Measurements from ENCODE around the gene FAM241A.
A peak's percentile ranks its signal among the peaks of the same experiment; 100 is the strongest.
"Not testable (repeated sequence)": the region's sequence is repeated elsewhere in the genome, so short reads cannot be mapped to it uniquely, and the experiment has no call there.

FAM241A gene

DNA sequence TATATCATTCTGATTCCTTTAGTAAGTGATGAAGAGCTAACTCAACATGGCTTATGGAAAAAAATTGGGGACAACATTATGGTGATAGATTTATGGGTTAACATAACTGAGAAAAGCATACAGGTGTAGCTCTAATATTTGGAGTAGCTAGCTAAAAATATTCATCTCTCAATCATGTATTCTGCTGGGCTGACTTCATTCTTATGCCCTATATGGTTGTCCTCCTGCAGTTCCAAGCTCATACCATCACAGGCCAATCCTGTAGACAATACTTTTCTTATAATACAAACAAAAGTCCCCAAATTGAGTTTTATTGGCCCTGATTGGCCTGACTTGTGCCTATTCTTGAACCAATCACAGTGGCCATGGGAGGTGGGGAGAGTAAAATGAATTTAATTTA, 6.7 kb upstream of the FAM241A start:
- DNase-seq: no peak

DNA sequence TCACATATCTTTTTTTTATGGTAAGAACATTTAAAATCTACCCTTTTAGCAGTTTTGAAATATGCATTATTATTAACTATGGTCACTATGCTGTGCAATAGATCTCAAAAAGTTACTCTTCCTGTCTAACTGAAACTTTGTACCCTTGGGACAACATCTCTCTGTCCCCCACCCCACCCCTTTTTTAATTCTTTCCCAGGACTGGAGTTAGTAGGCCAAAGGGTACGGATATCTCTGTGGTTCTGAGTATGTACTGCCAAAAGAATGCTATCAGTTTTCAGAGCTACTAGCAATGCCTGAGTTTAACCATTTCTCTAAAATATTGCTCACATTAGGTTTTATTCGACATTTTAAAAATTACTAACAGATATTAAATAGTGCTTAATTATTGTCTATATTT, 4.7 kb upstream of the FAM241A start:
- DNase-seq: no peak

DNA sequence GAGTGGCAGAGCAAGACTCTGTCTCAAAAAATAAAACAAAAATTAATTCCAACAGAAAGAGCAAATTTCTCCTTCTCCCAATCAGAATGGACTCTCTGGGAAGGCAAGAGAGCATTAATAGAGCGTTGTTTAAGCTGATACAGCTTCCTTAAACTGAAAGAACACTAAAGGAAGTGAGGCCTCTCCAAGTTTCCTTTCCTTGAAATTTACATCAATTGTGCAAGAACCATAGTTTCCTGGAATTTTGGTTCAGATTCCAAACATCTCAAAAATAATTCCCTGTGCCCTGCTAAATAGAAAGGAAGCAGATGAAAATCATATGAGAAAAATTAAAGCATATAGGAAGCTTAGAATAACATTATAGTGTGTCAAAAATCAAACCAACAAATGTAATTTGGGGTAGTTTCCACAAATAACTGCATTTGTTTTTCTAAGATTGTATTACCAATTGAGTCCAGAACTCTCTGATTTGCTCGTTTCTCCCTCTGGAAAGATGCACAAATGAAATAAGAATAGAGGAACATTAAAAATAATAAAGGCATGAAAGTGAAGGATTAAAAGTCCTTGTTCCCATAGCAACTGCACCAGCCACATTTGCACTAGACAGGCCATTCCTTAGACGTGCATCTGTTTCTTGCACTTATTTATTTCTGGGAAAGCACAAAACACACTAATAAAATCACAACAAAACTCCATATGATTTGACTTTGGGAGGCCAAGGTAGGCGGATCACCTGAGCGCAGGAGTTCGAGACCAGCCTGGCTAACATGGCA, 3.7 kb upstream of the FAM241A start:
- no peak for DNase-seq

DNA sequence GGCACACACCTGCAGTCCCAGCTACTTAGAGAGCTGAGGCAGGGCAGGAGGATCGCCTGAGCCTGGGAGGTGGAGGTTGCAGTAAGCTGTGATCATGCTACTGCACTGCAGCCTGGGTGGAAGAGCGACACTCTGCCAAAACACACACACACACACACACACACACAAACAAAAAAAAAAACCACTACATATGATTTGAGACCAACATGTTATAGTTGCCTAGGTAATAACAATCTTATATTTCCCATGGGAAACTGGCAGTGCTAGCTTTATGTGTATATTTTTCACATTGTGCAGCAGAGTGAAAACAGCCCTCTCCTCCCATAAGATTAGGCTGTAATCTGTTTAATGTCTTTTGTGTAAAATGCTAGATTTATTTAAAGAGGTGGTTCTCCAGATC, 3.1 kb upstream of the FAM241A start:
- DNase-seq: no peak

DNA sequence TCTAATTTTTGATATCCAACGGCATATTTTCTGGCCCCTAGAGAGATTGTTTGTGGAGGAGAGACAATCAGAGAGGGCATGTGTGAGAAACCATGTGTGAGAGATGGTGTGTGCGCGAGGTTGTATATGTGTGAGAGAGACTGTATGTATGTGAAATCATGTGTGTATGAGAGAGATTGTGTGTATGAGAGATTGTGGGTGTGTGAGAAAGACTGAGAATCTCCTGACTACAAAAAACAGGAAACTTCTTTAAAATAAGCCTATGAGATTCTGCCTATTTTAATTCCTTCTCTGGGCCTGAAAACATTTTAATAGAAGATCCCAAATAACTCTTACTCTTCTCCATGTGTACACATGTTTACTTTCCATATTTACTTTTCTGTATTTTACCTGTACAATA, 1.5 kb upstream of the FAM241A start:
- no peak for DNase-seq

DNA sequence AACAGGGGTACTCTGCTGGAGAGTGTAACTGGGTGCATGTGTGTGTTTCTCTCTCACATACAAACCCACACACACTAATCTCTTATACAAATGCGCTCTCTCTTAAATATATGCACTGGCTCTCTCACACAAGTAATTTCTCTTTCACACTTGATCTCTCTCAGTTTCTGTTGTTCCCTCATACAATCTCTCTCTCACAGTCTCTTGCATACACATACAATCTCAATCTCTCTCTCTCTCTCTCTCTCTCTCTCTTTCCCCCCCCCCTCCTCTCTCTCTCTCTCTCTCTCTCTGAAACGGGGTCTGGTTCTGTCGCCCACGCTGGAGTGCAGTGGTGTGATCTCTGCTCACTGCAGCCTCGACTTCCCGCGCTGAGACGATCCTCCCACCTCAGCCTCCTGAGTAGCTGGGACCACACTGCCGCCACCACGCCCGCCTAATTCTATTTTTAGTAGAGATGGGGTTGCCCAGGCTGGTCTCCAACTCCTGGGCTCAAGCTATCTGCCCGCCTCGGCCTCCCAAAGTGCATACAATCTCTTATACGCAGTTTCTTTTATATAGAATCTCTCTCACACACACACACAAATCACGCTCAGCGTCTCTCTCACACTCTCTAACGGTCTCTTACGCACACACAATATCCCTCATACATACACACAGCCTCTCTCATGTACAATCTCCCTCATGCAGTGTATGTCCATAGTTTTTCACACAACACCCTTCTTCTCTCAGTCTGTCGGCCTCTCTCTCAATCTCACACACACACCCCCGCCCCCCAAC, 518 bp upstream of the FAM241A start:
- DNase-seq: peak in 2 of 5 donors; percentile 6 to 12

DNA sequence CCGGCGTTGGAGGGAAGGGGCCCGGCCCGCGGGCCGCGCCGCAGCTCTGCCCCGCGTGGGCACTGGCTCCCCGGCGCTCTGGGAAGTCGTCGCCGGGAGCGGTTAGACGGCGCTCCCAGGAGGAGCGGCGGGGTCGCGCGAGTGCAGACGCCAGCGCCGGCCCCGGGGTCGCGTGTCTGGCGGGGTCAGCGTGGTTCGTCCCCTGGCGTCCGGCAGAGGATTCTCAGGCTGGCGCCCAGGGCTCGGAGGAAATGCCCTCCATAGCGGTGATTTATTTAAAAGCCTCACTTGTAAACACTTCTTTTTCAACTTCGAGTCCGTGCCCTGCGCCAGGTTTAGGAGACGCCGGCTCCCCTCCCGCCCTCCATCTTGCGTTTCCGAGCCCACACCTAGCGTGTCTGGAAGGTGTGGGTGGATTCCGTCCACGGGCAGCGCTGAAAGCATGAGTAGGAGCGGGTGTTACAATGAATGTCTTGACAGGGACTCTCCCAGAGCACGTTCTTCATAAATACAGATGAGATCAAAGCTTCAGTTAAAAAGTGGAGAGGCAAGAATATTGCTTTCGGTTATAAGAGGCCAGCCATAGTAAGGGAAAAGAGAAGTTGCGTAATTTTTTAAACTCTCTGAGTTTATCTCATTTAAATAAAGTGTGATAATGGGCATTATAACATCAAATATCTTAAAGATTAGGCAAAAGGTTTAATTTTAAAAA, 692 bp downstream of the FAM241A start:
- peak; percentile 44 to 63 (median 57) for DNase-seq

DNA sequence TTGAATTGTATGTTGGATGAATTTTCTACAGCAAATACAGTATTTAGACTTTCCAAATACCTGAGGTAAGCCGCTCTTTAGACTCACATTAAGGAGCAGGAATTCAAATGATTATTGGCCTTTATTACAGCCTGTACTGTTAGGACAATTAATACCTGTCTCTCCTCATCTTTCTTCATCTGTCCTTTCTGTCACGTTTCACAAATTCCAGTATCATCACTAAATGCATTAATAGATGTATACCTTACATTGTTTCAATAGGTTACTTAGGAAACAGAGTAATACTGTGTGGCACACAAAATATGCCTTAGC, 1.2 kb downstream of the FAM241A start:
- no peak for DNase-seq

DNA sequence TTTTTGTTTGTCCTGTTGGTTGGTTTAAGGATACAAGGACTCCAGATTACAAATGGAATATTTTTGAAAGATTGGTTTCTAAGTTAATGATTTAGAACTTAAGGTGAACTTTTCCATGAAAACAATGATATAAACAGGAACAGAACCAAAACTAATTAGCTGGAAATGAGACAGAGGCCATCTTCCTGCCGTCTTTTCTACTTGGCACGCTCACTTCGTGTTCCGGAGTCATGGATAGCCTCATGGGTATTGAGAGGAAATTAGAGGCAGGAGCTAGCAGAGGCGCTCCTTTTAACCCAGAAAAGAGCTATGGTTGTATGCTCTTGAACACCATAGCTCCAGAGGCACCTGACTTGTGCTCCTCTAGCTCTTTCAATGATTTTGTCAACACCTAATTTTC, 2.4 kb downstream of the FAM241A start:
- no peak for DNase-seq

DNA sequence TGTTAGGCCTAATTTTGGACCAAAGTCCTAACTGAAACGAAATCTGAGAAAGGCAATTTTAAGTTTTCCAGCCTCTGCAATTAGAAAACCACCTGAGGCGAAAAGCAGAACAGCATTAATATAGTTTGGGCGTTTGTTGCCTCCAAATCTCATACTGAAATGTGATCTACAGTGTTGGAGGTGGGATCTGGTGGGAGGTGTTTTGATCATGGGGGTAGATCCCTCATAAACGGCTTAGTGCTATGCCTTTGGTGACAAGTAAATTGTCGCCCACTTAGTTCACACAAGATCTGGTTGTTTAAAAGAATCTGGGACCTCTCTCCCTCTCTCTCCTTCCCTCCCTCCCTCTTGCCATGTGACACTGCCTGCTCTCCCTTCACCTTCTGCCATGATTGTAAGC, 5.7 kb downstream of the FAM241A start:
- no peak for DNase-seq

DNA sequence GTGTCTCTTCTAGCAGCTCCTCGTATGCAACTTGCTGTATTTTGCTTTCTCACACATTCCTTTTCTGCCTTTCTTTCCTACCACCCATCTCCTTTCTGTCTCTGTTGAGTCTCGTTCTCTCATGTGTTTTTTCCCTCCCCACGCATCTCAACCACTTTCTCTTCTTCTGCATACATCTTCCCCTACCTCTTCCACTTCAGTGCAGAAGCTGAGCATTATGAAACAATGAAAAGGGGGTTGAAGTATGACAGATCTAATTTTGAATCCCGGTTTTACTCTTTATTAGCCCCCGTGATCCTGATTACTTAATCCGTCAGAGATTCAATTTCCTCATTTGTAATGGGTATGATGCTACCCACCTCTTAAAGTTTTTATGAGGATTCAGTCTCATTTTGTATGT, 7.3 kb downstream of the FAM241A start:
- no peak for DNase-seq

DNA sequence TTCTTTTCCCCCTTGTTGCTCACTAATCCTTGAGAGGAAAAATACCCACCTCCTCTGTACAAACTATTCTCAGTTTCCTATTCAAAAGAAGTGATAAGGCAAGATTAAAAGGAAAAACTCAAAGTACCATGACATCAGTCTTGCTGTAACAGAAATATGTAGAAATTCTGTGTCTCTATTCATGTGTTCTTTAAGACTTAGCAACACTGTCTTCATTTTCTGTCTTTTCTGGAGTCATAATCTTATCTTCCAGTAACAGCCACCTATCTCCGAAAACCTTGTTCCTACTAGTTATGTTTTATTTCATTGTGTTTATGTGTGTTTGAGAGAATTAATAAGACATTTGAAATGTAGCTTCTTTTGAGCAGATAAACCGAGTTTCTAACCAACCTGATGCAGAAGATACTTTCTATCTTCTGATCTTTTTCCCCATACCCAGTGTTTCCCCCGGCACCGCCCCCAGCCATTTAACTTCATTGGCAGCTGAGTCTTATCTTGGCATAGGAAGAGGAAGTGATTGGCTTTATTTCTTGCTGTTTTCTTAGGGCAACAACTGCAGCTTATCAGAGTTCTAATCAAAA, 8.0 kb downstream of the FAM241A start:
- no peak for DNase-seq

DNA sequence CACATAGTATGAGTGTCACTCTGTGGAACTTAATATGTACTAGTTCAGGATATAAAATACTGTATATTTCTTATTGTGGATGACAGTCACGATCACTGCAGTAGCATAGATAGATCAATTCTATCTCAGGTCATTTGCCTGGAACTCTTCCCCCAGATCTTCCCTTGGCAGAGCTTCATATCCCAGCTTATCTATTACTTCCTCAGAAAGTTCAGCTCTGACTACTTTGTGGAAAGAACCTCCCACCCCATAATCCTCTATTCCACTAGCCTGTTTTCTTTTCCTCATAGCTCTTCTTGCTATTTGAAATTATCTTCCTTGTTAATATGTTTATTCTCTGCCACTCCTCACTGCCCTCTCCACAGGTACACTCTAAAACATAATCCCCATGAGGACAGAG, 10.9 kb downstream of the FAM241A start:
- no peak for DNase-seq

DNA sequence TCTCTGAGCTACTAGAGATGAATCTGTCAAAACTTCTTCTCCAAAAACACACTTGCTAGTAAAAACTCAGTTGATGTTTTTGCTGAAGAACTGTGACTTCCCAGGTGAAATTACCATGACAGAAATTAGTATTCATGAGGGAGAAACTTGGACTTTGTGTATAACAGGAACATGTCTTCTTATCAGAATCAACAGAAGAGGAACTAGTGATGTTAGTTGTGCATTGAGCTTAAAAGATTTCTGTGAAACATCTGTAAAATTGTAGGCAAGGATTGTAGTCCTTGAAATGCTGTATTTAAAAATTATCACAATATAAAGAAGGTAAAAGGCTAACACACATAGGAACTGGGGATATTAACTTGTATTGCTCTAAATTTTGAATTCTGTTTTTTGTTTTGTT, 11.3 kb downstream of the FAM241A start:
- DNase-seq: no peak

DNA sequence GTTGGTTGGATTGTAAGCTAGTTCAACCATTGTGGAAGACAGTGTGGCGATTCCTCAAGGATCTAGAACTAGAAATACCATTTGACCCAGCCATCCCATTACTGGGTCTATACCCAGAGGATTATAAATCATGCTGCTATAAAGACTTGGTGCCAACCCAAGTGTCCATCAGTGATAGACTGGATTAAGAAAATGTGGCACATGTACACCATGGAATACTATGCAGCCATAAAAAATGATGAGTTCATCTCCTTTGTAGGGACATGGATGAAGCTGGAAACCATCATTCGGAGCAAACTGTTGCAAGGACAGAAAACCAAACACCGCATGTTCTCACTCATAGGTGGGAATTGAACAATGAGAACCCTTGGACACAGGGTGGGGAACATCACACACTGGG, 18.5 kb downstream of the FAM241A start:
- not testable (repeated sequence) for DNase-seq

DNA sequence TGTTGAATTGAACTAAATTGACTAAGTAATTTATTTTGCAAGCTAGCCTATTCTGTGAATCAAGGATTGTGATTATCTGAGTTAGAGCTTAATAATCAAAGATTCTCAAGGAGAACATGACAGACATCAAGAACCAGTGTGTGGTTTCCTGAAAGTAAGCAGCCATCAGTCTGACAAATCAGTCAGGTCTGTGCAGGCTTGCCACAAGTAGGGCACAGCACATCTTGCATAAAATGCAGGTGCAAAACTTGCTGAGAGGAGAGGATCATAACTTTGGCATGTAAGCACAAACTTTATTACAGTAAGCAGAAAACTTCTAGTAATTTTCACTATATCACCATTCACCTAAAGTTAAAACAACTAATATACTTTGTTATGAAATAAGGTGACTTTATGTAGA, 22.5 kb downstream of the FAM241A start:
- DNase-seq: peak in 1 of 5 donors; percentile 55

DNA sequence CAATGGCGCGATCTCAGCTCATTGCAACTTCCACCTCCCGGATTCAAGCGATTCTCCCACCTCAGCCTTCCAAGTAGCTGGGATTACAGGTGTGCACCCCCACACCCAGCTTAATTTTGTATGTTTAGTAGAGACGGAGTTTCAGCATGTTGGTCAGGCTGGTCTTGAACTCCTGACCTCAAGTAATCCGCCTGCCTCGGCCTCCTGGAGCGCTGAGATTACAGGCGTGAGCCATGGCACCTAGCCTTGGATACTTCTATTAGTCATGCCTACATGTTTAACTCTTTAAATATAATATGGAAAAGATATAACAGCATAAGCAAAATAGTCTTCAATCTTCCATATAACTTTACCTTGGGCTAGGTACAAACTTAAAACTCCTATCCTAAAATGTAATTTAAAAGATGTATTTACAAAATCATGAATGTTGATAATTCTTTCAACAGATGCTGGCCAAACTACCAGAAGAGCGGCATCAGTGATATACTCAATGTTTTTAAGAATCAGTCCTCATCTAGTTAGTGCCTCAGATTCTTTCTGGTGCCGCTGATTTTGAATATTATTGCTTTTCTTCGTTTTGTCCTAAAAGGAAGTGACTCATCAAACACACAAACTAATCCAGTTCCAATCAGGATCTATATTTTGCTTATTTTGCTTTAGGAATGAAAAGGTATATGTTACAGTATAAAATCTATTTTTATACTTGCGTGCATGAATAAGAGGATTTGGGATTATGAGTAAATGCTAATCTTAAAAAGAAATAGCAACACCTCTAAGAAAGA, 23.7 kb downstream of the FAM241A start:
- no peak for DNase-seq

DNA sequence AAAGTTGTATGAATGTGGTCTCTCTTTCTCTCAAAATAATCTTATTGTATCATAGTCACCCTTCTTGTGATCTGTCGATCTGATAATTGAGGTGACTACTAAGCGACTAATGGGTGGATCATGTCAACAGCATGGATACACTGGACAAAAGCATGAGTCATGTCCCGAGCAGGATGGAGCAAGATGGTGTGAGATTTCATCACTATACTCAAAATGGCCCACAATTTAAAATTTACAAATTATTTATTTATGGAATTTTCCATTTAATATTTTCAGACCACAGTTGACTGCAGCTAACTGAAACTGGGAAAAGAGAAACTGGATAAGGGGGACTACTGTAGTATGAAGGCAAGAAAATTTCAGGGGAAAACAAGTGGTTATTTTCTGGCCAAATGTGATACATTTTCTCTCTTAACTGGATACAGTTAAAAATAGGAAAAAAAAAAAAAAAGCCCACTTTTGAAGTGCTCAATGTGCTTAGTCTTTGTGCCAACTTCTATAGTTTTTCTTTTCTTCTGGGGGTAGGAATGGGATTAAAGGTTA, 25.3 kb downstream of the FAM241A start:
- DNase-seq: peak in 1 of 5 donors; percentile 47

DNA sequence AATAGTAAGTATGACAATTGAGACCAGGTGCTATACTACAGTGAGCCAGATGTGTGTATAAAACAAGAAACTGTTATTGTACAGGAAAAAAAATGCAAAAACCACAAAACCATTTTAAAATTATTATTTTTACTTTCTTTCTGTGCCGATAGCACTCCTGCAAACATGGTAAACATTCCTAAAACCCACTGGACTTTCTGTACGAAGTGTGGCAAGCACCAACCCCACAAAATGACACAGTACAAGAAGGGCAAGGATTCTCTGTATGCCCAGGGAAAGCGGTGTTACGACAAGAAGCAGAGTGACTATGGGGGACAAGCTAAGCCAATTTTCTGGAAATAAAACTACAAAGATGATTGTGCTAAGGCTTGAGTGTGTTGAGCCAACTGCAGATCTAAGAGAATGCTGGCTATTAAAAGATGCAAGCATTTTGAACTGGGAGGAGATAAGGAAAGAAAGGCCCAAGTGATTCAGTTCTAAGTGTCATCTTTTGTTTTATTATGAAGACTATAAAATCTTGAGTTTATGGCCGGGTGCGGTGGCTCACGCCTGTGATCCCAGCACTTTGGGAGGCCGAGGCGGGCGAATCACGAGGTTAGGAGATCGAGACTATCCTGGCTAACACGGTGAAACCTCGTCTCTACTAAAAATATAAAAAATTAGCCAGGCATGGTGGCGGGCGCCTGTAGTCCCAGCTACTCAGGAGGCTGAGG, 26.0 kb downstream of the FAM241A start:
- DNase-seq: not testable (repeated sequence)

DNA sequence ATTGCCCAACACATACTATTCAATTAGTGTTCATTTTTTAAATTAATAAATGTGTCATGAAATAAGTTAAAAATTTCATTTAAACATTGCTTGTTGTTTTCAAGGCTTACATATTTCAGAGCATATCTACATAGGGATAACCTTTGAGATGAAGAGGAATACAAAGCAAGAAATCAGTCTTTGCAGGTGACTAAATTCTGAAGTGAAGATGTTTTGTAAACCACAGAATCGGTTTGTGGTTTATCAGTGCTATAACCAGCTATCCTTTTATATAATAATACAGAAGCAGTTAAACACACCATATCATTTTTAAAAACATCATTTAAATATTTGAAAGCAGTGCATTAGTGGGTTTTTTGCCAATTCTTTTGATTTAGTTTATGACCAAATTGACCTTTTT, 26.9 kb downstream of the FAM241A start:
- peak in 1 of 5 donors; percentile 58 for DNase-seq
